Measurements from ENCODE around the gene HOXA11. TPM values are rescaled to one million over a fixed set of nuclear protein-coding genes. Genes with fewer than 3 reads are reported as not detected.

The HOXA11 gene
- total RNA-seq, 2 experiments from 2014 or later = not detected

GRCh38 chr7:27203964-27204594 is 19.0 kb upstream of the HOXA11 start:
- Mint-ChIP-seq H3K27me3 (peaks cover 81% of the 10 kb centered on the region), H3K9me3 (no peaks in the 10 kb centered on the region)
- POLR2A ChIA-PET = interaction anchor here (0.6 kb wide), 1 partner anchor 560 kb away, joined by 3 read pairs; no protein-coding TSS in a partner anchor

GRCh38 chr7:27203365-27203953 is 18.4 kb upstream of the HOXA11 start:
- H3K4me1 Mint-ChIP-seq (ENCODE audit: low read depth) = peaks cover 33% of the 10 kb centered on the region
- peaks cover 81% of the 10 kb centered on the region for H3K27me3 Mint-ChIP-seq
- POLR2A ChIA-PET = interaction anchor here (0.6 kb wide), 1 partner anchor 560 kb away, joined by 3 read pairs; no protein-coding TSS in a partner anchor
- no peak for DNase-seq
- intact Hi-C loops (cut with micrococcal nuclease) = no loop called here
- H3K9me3 Mint-ChIP-seq = no peaks in the 10 kb centered on the region
- H3K36me3 Mint-ChIP-seq = peaks cover 3% of the 10 kb centered on the region
- CTCF ChIA-PET = interaction anchor here (0.6 to 1.0 kb wide), 3 partner anchors 13 to 817 kb away, joined by 3 read pairs; no protein-coding TSS in a partner anchor
- no peak overlapping the region for H3K4me3 Mint-ChIP-seq
- H3K27ac Mint-ChIP-seq = no peak overlapping the region

More at GRCh38 chr7:27203964-27204594, 19.0 kb upstream of the HOXA11 start:
- DNase-seq = no peak
- peaks cover 2% of the 10 kb centered on the region for H3K36me3 Mint-ChIP-seq
- no peak overlapping the region for H3K27ac Mint-ChIP-seq
- CTCF ChIA-PET = interaction anchor here (0.6 to 1.0 kb wide), 2 partner anchors 14 to 816 kb away, joined by 3 read pairs; no protein-coding TSS in a partner anchor
- intact Hi-C loops (cut with micrococcal nuclease) = no loop called here
- H3K4me1 Mint-ChIP-seq (ENCODE audit: low read depth) = peaks cover 31% of the 10 kb centered on the region
- H3K4me3 Mint-ChIP-seq = no peak overlapping the region

DNA sequence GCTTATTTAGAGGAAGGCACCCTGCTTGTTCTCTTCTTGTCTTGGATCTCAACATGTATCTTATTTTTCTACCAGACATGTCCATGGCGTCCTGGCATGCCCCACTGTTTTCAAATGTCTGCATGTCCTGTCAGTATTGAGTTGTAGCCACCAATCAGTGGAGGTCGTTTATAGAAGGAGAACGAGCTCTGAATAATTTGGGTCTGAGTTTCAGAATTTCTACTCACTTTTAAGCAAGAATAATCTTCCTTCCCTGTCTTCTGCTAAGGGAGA is 17.8 kb upstream of the HOXA11 start:
- no peaks in the 10 kb centered on the region for H3K9me3 Mint-ChIP-seq
- no peak overlapping the region for H3K4me3 Mint-ChIP-seq
- H3K36me3 Mint-ChIP-seq = peaks cover 3% of the 10 kb centered on the region
- POLR2A ChIA-PET = no interaction called here
- H3K4me1 Mint-ChIP-seq (ENCODE audit: low read depth) = peaks cover 36% of the 10 kb centered on the region
- CTCF ChIA-PET = interaction anchor here (0.9 to 1.0 kb wide), 2 partner anchors 42 to 825 kb away, joined by 3 read pairs; no protein-coding TSS in a partner anchor
- no peak for DNase-seq
- intact Hi-C loops (cut with micrococcal nuclease) = no loop called here
- peaks cover 83% of the 10 kb centered on the region for H3K27me3 Mint-ChIP-seq
- no peak overlapping the region for H3K27ac Mint-ChIP-seq

DNA sequence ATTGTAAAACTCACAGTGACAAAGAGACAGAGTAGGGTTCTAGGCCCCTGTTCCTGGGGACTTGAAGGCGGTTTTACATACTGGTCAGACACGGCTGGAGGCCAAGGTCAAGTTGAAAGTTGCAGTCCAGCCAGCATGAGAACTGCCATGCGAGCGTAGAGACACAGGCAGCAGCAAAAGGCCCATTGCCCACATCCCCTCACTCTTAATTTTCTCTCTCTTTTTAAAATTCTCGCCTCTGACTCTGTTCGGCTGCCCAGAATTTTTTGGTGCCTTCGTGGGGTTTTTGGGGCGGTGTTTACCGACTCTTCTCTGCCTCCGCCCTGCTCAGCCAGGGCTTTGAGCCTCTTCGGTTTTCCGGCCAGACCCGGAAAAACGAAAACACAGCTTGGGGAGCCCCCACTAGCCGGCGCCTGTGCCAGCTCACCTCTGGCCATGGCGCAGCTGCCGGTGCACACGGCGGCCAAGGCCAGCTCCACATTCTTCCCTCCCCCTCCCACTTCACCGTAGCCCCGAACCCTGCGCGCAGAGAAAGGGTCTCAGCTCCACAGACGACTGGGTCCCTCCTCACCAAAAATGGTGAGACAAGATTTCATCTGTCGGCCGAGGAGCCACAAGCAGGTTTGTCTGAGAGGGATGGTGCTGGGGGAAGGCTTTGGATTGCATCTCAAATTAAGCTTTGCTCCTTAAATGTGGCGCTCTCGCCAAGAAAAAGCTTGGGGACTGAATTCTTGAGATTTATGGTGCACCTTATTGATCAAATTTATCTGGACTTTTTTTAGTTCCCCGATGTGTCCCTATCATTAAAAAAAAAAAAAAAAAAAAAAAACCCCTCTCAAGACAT is 17.2 kb upstream of the HOXA11 start:
- Mint-ChIP-seq H3K27ac (no peak overlapping the region), H3K9me3 (no peaks in the 10 kb centered on the region), H3K27me3 (peaks cover 84% of the 10 kb centered on the region), H3K4me1 (ENCODE audit: low read depth) (peaks cover 36% of the 10 kb centered on the region), H3K36me3 (peaks cover 3% of the 10 kb centered on the region), H3K4me3 (no peak overlapping the region)
- CTCF ChIA-PET = interaction anchor here (0.9 to 1.0 kb wide), 2 partner anchors 41 to 826 kb away, joined by 3 read pairs; no protein-coding TSS in a partner anchor
- DNase-seq = no peak
- POLR2A ChIA-PET = no interaction called here
- intact Hi-C loops (cut with micrococcal nuclease) = no loop called here

GRCh38 chr7:27201580-27202017 is 16.6 kb upstream of the HOXA11 start:
- CTCF ChIA-PET = no interaction called here
- no peak overlapping the region for H3K4me3 Mint-ChIP-seq

DNA sequence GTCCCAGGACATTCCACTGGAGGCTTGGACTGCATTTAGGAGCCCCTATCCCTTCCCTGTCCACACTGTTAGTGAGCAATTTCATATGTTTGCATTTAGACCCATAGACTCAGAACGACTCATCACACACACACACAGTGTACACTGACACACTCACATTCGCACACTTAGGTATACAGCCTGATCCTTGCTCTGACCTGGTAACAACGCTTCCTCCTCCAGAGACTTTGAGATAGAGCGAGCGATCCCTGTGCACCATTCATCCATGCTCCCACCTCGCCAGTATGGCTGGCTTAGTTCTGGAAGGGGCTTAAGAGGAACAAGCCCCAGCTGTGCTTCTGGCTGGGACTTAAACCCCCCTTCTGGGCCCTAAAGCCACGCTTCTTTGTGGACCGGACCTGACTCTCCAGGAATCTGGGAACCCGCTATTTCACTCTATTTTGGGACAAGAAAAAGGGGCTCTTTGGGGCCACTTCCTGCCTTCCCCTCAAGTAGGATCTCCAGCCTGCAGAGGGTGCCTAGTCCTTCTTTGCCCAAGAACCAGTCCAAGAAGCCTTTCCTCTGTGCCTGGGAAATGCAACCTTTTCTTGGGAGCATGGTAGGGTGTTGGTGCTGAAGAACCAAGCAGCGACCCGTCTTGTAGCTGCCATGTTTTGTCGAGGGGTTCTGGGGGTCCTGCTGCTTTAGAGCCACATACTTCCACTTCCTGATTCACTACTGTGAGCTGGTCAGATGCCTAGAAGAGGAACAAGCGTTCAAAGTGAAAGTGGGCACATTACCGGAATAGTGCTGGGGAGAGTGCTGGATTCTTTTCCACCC is 15.9 kb upstream of the HOXA11 start:
- Mint-ChIP-seq H3K27ac (peak overlapping the region; percentile 39), H3K9me3 (no peaks in the 10 kb centered on the region), H3K36me3 (peaks cover 3% of the 10 kb centered on the region), H3K27me3 (peaks cover 80% of the 10 kb centered on the region), H3K4me1 (ENCODE audit: low read depth) (peaks cover 36% of the 10 kb centered on the region), H3K4me3 (peak overlapping the region; percentile 27)
- intact Hi-C loops (cut with micrococcal nuclease) = loop anchor here (1.0 kb wide), 1 partner anchor 12 kb away; no protein-coding TSS in a partner anchor
- ChIA-PET CTCF (no interaction called here), POLR2A (no interaction called here)
- no peak for DNase-seq

More at GRCh38 chr7:27201580-27202017, 16.6 kb upstream of the HOXA11 start:
- Mint-ChIP-seq H3K27ac (no peak overlapping the region), H3K4me1 (ENCODE audit: low read depth) (peaks cover 36% of the 10 kb centered on the region), H3K27me3 (peaks cover 80% of the 10 kb centered on the region), H3K9me3 (no peaks in the 10 kb centered on the region), H3K36me3 (peaks cover 3% of the 10 kb centered on the region)
- intact Hi-C loops (cut with micrococcal nuclease) = no loop called here
- POLR2A ChIA-PET = no interaction called here
- no peak for DNase-seq

GRCh38 chr7:27199849-27200760 is 15.1 kb upstream of the HOXA11 start, which contains the start of gene HOXA13:
Gene HOXA13 (minus strand): TSS chr7:27200091. CDS start chr7:27200077, 14 bp downstream.
- Mint-ChIP-seq H3K36me3 (peaks cover 3% of the 10 kb centered on the region), H3K9me3 (no peaks in the 10 kb centered on the region), H3K4me1 (ENCODE audit: low read depth) (peaks cover 32% of the 10 kb centered on the region), H3K27me3 (peaks cover 78% of the 10 kb centered on the region), H3K27ac (peak within 1 kb of the TSS; percentile 39), H3K4me3 (peak within 1 kb of the TSS; percentile 67)
- ChIA-PET POLR2A (no interaction called here), CTCF (interaction anchor here (0.8 to 1.8 kb wide), 5 partner anchors 9 to 21 kb away, joined by 3 to 6 read pairs (median 3); no protein-coding TSS in a partner anchor)
- intact Hi-C loops (cut with micrococcal nuclease) = loop anchor here (1.0 to 5.0 kb wide), 5 partner anchors 11 to 582 kb away; partner anchors contain the start of gene HOXA11
- no peak for DNase-seq

- no peak for DNase-seq
- Mint-ChIP-seq H3K27ac (no peak overlapping the region), H3K27me3 (peaks cover 76% of the 10 kb centered on the region), H3K9me3 (no peaks in the 10 kb centered on the region), H3K36me3 (peaks cover 3% of the 10 kb centered on the region), H3K4me1 (ENCODE audit: low read depth) (peaks cover 27% of the 10 kb centered on the region), H3K4me3 (peak overlapping the region; percentile 46)
- ChIA-PET CTCF (interaction anchor here (0.8 to 1.8 kb wide), 9 partner anchors 9 to 821 kb away, joined by 3 to 6 read pairs (median 3); partner anchors contain the start of gene HOXA11), POLR2A (no interaction called here)
- intact Hi-C loops (cut with micrococcal nuclease) = loop anchor here (2.0 to 5.0 kb wide), 4 partner anchors 14 to 583 kb away; partner anchors contain the start of gene HOXA11
Observed at GRCh38 chr7:27198871-27199801, 14.1 kb upstream of the HOXA11 start.

- H3K36me3 Mint-ChIP-seq = peaks cover 3% of the 10 kb centered on the region
- H3K4me1 Mint-ChIP-seq (ENCODE audit: low read depth) = peaks cover 33% of the 10 kb centered on the region
- H3K4me3 Mint-ChIP-seq = no peak overlapping the region
- peak; percentile 9 for DNase-seq
- intact Hi-C loops (cut with micrococcal nuclease) = loop anchor here (2.0 to 5.0 kb wide), 4 partner anchors 13 to 584 kb away; partner anchors contain the start of gene HOXA11
- CTCF ChIA-PET = interaction anchor here (0.8 to 1.8 kb wide), 9 partner anchors 8 to 822 kb away, joined by 3 to 6 read pairs (median 3); partner anchors contain the start of gene HOXA11
- peaks cover 76% of the 10 kb centered on the region for H3K27me3 Mint-ChIP-seq
- POLR2A ChIA-PET = no interaction called here
- no peak overlapping the region for H3K27ac Mint-ChIP-seq
- no peaks in the 10 kb centered on the region for H3K9me3 Mint-ChIP-seq
Observed at GRCh38 chr7:27198138-27198841, 13.3 kb upstream of the HOXA11 start.

Measured in activated CD4-positive, alpha-beta memory T cell treated with anti-CD3 and anti-CD28 coated beads for 36 hours (primary cell).